ENCODE results near the gene AZIN2. TPM values are rescaled to one million over a fixed set of nuclear protein-coding genes. Genes with fewer than 3 reads are reported as not detected.
"Not testable (repeated sequence)": the region's sequence is repeated elsewhere in the genome, so short reads cannot be mapped to it uniquely, and the experiment has no call there.

Gene AZIN2
- polyA plus RNA-seq, 4 donors = 6.6 to 8.9 (median 8.4) TPM

DNA sequence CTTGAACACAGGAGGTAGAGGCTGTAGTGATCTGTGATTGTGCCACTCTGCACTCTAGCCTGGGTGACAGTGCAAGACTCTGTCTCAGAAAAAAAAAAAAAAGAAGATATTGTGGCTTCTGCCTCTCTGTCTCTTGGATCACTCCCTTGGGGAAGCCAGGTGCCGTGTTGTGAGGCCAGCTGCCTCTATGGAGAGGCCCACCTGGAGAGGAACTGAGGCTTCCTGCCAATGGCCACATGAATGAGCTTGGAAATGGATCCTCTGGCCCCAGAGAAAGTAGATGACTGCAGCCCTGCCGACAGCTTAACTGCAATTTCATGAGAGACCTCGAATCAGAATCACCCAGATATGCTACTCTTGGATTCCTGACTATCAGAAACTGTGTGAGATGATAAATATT, 24.5 kb upstream of the AZIN2 start:
- DNase-seq (ENCODE audit: low read depth in 4 of 4, low spot score in 2 of 4) = no peak

DNA sequence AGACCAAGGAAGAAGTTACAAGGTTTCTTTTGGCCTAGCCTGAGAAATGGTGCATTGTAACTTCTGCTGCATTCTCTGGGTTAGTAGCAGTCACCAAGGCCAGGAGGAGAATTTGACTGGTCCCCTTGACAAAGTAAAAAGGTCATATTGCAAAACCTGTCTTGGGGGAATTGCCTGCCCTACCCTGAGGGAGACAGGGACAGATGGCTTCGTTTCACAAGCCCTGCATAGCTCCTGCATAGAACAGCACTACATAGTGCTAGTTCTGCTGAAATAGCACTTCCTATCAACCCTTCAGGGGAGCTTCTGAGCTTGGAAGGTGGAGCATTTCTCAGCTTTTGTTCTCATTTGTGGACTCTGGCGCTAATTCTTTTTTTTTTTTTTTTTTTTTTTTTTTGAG, 23.9 kb upstream of the AZIN2 start:
- DNase-seq (ENCODE audit: low read depth in 4 of 4, low spot score in 2 of 4) = no peak

DNA sequence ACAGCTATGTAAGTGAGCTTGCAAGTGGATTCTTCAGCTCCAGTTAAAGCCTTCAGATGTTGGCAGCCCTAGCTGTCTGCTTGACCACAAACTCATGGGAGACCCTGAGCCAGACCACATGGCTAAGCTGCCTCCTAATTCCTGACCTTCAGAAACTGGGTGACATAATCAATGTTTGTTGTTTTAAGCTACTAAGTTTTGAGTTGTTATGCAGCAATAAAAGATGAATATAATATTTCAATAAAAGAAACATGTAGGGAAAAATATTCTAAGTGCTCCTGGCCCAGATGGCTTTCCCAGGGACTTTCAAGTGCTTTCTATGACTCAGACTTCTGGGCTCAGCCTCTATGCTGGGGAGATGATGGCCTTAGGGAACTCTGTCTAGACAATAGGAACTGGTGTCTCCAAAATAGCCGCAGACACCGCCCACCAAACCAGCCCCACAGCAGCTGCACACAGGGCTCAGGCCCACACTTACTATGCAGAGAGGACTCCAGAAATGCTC, 20.3 kb upstream of the AZIN2 start:
- no peak for DNase-seq (ENCODE audit: low read depth in 4 of 4, low spot score in 2 of 4)

DNA sequence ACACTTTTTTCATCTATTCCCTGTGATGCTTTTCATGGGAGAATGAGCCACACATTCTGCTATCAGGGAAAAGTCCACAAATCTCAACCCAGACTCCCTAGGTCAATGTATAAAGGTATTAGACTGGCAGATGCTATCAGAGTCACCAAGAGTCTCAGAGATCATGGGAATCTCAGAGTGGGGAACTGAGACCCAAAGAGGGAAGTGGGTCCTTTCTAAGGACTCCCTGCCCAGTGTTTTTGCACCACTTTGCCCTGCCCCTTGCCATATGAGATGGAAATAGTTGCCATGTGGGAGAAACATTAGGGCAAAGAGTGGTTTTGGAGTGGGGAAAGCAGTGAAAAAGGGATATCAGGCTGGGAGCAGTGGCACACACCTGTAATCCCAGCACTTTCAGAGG, 19.1 kb upstream of the AZIN2 start:
- no peak for DNase-seq (ENCODE audit: low read depth in 4 of 4, low spot score in 2 of 4)

DNA sequence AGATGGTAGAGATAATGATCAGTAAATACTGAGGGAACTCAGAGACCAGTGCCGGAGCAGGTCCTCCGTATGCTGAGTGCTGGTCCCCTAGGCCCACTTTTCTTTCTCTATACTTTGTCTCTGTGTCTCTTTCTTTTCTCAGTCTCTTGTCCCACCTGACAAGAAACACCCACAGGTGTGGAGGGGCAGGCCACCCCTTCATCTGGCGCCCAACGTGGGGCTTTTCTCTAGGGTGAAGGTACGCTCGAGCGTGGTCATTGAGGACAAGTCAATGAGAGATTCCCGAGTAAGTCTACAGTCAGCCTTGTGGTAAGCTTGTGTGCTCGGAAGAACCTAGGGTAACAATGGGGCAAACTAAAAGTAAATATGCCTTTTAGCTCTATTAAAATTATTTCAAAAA, 16.7 kb upstream of the AZIN2 start:
- not testable (repeated sequence) for DNase-seq (ENCODE audit: low read depth in 4 of 4, low spot score in 2 of 4)

DNA sequence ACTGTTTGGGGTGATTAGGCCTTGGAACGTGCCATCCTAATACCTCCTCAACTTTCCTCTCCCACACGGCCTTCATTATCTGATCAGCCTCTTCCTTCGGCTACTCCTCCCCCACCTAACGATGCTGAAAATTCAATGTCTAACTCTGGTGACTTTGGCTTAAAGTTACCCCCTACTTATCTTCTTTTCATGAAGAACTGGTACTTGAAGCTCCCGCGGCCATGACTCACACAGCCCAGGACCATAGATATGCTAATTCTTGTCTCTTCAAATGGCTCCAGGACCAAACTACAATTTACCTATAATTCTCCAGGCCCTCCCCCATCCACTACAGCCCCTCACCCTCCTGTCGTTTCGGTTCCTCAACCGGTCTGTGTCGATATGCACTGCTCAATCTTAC, 15.7 kb upstream of the AZIN2 start:
- DNase-seq (ENCODE audit: low read depth in 4 of 4, low spot score in 2 of 4) = no peak

DNA sequence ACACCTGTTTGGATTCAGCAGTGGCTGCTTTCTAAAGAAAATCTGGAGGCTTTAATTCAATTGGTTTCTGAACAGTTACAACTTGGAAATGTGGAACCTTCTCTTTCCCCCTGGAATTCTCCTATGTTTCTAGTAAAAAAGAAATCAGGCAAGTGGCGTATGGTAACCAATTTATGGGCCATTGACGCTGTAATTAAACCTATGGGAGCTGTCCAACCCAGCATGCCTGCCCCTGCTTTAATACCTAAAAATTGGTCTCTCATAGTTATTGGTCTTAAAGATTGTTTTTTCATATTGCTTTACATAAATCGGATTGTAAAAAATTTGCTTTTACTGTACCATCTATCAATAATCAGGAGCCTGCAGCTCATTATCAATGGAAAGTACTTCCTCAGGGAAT, 14.5 kb upstream of the AZIN2 start:
- DNase-seq (ENCODE audit: low read depth in 4 of 4, low spot score in 2 of 4) = not testable (repeated sequence)

DNA sequence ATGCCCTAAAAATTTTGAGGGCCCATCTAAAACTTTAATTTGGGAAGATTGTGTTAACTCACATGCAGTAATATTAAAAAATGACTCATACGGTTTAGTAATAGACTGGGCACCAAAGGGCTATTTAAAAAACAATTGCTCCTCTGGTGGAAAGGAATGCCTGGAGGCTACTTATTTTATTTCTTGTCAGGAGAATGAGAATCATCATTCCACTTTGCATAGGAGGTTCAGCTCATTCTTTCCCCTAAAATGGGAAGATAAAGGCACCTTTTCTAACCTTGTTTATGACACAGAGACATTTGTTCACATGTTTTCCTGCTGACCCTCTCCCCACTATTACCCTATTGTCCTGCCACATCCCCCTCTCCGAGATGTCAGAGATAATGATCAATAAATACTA, 12.8 kb upstream of the AZIN2 start:
- DNase-seq (ENCODE audit: low read depth in 4 of 4, low spot score in 2 of 4) = not testable (repeated sequence)

DNA sequence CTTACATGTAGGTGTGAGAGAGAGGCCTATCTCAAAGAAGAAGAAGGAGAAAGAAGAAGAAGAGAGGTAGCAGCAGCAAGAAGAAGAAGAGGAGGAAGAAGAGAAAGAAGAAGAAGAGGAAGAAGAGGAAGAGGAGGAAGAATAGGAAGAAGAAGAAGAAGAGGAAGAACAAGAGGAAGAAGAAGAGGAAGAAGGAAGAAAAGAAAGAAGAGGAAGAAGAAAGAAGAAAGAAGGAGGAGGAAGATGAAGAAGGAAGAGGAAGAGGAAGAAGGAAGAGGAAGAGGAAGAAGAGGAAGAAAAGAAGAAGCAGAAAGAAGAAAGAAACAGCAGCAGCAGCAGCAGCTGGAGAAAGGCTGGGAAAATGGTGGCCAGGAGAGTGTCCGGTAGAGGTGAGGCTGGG, 10.3 kb upstream of the AZIN2 start:
- no peak for DNase-seq (ENCODE audit: low read depth in 4 of 4, low spot score in 2 of 4)

DNA sequence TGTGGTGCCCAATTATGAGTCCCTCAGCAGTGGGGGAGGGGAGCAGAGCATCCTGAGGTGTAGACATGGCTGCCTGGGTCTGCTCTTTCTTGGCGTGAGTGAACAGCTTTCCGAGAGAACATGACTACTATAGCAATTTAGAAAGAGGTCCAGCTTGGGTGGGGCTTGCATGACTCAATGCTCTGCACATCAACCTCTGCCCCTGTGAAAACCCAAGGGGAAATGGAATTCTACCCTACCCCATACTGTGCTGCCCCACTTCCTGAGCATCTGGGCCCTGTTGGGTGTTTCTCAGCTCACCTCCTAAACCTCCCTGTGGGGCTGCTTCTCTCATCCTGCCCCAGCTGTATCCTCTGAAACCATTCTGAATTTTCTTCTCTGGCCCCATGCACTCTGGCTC, 8.2 kb upstream of the AZIN2 start:
- DNase-seq (ENCODE audit: low read depth in 4 of 4, low spot score in 2 of 4) = no peak

DNA sequence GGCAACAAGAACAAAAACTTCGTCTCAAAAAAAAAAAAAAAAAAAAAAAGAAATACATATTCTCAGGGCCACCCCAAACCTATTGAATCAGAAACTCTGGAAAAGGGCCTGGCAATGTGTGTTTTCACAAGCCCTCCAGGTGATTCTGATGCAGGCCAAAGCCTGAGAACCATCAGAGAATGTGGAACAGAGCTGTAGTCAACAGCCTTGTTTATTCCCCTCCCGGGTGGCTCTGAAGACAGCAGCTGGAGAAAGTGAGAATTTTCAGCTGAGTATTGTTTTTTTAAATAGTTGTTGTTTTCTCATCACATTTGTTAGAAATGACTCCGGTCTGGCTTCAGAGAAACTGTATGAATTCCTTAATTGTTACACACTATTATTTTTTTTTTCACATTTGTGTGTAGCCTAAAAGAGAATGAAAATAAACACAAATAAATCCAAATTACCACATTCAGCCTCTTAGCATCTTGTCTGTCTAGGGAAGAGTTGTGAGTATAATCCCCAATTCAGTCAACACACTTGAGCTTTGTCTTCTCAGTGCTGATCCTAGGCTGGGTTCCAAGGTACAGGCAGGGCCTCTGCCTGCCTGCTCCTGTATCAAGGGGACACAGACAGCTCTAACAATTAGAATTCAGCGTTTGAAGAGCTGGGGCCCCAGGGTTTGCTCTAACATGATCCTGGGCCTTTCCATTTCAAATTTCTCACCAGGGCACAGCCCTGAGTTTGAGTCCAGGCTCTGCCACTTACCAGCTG, 6.6 kb upstream of the AZIN2 start:
- no peak for DNase-seq (ENCODE audit: low read depth in 4 of 4, low spot score in 2 of 4)

DNA sequence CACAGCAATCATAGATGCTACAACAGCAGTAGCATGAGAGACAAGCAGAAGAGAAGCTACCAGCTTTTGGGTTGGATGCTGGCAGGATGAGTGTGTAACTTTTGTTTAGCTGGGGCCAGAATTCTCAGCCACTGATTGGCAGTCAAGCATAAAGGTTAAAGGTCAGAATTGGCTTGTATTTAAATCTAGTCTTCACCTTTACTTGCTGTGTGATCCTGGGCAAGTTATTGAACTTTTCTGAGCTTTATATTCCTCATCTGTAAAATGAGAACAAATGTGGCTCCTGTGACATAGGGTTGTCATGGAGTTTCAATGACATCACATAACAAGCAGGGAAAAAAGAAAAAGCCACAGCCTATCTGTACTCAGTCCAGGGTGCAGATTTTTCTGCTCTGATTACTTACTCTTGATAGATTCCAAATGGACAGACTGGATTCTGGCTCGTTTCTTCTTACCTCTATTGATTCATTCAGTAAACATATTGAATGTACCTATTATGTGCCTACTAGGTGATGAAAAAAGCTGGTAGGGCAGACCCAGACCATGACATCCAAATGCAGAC, 2.8 kb upstream of the AZIN2 start:
- DNase-seq (ENCODE audit: low read depth in 4 of 4, low spot score in 2 of 4) = no peak

DNA sequence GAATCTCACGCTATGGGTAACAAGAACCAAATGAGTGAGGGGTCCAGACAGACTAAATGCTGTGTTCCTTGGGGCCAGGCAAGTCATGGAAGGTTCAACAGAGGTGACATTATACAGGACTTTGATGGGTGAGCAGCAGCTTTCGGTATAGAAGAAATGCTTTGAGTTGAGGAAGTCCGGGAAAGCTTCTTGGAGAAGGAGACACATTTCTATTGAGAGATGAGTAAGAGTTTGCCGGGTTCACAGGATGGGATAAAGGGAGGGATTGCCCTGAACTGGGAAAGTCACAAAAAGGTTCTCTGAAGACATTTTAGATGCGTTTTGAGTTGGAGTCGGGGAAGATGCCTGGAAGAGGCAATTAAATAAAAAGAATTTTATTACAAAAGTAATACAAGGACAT, 580 bp upstream of the AZIN2 start:
- no peak for DNase-seq (ENCODE audit: low read depth in 4 of 4, low spot score in 2 of 4)

DNA sequence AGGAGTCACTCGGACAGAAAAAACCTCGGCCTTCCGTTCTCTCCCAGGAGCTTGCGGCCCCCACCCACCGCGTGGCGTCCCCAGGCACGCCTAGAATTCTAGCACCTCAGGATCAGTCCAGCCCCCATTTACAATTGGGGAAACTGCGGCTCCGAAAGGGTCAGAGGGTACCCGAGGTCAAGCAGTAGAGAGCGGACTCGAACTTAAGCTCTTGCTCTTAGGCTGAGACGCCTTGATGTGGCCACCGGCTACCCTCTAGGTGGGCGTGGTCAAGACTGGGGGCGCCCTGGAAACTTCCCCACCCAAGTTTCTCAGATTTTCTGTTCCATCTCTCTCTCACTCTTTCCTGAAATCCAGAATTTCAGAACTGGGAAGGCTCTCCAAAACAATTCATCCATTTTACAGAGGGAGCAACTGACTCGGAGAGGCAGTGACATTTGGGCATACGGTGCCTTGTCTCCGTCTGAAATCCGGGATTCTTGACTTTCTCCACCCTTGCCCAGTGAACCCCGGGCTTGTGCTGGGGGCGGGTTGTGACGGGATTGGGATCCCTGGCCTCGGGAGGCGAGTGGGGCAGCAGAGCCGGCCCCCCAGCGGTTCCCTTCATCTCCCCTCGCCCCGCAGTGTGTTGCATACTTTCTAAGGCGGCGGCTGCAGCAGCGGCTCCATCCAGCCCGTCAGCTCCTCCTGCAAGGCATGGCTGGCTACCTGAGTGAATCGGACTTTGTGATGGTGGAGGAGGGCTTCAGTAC, 777 bp downstream of the AZIN2 start:
- DNase-seq (ENCODE audit: low read depth in 4 of 4, low spot score in 2 of 4) = no peak

DNA sequence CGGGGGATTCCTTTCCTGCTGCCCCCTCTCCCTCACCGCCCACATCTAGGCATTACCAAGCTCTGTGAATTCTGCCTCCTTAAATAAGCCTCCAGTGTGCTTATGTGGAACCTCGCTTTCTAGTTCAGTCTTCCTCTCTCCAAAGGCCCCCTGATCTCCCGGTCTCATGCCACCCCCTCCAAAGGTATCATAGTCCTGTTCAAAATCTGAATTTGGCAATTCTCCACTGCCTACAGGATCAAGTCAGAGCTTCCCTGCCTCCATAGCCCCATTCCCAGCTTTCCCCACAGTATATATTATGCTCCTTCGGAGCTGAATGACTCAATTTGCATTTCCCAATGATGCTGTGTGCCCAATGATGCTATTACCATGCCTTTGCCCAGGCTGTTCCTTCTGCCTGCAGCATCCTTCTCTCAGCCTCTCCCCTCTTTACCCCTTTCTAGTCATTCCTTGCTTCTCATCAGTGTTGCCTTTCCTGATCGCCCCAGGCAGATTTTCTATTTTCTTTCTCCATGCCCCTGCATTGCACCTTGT, 1.7 kb downstream of the AZIN2 start:
- DNase-seq (ENCODE audit: low read depth in 4 of 4, low spot score in 2 of 4) = no peak

DNA sequence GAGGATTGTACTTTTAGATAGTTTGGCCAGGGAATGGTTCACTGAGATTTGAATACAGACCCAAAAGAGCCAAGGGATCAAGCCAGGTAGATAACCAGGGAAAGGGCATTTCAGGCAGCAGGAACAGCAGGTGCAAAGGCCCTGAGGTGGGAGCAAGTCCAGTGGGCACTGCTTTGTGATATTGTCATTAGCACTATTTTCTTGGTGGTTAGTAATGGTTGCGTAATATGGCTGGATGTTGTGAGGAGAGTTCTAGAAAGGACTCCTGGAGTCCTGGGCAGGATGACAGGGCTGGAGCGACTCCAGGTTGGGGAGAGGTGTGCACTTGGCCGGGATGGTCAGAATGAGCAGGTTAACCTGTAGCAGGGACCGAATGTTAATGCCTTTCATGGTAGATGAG, 4.4 kb downstream of the AZIN2 start:
- no peak for DNase-seq (ENCODE audit: low read depth in 4 of 4, low spot score in 2 of 4)

DNA sequence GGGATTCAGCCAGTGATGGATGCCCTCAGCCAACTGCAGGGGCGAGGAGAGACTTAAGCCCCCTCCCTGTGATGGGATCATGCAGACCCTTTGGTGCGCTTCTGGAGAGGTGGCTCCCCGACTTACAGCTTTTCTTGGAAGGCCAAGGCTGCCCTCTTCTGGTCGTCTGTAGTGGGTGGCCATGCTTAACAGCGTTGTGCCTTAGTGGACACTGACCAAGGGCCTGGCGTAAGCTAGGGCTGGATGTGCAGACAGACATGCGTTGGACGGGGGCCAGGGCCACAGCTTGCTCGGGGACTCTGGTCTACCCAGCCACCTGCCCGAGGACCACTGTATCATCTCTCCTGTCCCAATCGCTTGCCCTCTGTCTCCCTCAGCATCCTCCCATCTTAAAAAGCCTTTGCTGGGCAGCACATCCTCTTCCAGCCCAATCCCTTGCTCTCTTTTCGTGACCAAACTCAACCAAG, 5.5 kb downstream of the AZIN2 start:
- peak in 2 of 4 donors; percentile 55 to 78 for DNase-seq (ENCODE audit: low read depth in 4 of 4, low spot score in 2 of 4)

DNA sequence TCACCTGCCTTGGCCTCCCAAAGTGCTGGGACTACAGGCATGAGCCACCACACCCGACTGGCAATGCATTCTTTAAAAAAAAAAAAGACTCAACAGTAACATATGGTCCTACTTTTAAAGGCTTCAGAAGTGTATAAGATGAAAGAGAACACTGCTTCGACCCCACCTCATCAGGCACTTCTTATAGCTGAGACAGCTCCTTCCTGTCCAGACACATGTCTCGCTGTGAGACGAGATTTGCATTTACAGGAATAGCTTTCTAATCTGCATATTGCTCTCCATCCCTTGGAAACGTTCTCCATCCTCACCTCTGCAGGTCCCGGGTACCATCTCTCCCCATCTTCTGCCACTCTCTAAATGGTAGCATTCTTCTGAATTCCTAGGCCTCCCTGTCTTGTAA, 6.7 kb downstream of the AZIN2 start:
- DNase-seq (ENCODE audit: low read depth in 4 of 4, low spot score in 2 of 4) = no peak

DNA sequence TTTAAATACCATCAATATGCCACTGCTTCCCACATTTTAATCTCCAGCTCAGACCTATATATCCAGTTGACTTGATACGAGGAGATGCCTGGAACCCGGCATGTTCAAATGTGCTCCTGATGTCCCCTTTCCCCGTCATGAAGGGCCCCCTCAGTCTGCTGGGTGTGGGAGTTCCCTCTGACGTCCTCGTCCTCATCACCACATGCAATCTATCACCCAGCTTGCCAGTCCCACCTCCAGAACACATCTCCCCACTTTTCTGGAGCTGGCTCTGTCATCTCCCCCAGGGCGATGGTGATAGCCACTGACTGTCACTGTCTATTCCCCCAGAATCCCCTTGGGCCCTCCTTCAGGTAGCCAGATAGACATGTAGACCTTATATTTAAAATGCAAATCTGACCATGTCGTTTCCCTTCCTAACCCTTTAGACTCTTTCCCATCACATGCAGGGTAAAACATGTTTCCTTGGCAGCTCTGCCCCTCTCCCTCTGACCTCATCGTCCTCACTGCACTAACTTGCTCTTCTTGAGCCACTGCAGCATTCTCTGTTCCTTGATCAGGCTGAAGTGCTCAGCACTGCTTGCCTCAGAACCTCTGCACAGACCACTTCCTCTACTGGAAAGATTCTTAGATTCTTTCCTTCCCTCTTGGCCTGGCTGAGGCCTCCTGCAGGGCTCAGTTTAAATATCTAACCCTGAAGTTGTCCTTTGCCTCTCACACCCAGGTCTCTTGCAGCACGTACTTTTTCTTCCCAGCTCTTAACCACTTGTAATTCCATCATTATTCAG, 7.4 kb downstream of the AZIN2 start:
- no peak for DNase-seq (ENCODE audit: low read depth in 4 of 4, low spot score in 2 of 4)

DNA sequence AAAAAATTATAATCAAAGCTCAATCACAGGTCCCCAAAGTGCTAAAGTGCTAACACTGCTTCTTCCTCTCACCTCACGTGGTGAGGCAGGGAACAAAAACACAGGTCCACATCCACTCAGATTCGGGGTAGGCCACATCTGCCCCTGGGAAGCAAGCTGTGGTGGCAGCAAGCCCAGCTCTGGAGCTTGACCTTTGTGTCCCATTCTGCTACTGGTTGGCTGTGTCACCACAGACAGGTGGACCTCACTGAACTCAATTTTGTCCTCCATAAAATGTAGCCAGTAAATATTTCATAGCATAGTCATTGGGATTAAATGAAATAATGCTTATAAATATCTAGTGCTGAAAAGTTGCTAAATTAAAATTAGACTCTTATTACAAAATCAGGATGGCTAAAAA, 8.5 kb downstream of the AZIN2 start:
- no peak for DNase-seq (ENCODE audit: low read depth in 4 of 4, low spot score in 2 of 4)

DNA sequence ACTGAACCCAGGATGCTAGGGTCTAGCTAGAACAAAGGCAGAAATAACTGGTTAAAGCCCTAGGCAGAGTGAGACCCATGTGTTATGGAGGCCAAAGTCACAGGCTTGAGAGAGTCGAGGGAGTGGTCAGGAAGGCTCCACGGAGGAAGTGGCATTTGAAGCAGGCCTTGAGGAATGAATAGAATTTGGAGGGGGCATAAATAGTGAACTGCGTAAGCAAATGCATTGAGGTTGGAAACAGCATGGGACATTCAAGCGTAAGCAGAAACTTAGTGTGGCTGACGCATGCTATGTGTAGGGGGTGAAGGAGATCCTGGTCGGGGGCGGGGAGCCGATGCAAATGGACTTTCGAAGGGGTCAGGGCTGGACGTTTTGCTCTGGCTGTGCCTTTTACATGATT, 11.5 kb downstream of the AZIN2 start:
- no peak for DNase-seq (ENCODE audit: low read depth in 4 of 4, low spot score in 2 of 4)
